H1 (cell line): ENCODE data around the gene FGGY. TPM values are rescaled to one million over a fixed set of nuclear protein-coding genes. Genes with fewer than 3 reads are reported as not detected.

ENCODE experiments used
- RNF2 ChIP-seq: fragments of 200-900, 300-1000 bp; sonication (generic); IDR thresholded peaks from 2 replicates; pipeline ENCODE4 v1.7.1; 2016; ENCODE audit warnings: borderline replicate concordance, low read depth, mild to moderate bottlenecking, antibody characterized with exemption, low read length; ENCODE audit not compliant: poor library complexity, severe bottlenecking; ENCODE audit errors: missing control alignments
- polyA plus RNA-seq, 7 experiments: library from polyadenylated mRNA; depleted of rRNA in 3 of 7; stranded (reverse) in 5 of 7; unstranded in 2 of 7; fragments of >200 nt in 5 of 7; fragments of 200-250 nt in 2 of 7; gene quantifications; 1 replicate in 5 of 7; 2 replicates in 1 of 7; 4 replicates in 1 of 7; pipeline versions ENCODE4 v1.2.1 to v1.2.3, GENCODE V29; 2011 to 2013; ENCODE audit warnings: missing spikeins in 2 of 7, mixed read lengths in 2 of 7
- total RNA-seq: library from RNA; stranded (reverse); fragmentation: NEBNext Ultra II Directional; extraction: Animal tissue kit (Norgen Biotek cat#: 25700); gene quantifications from 2 replicates; pipeline ENCODE4 v1.2.1, GENCODE V29; 2021
- TF ChIP-seq, protein P1 (sequence below): fragments of 300-600 bp; sonication (generic); IDR thresholded peaks from 2 replicates; pipeline ENCODE4 v1.7.1; 2012; ENCODE audit warnings: low read length, moderate library complexity, mild to moderate bottlenecking, inconsistent platforms; ENCODE audit not compliant: insufficient replicate concordance

The FGGY gene
- total and polyA plus RNA-seq, 2 of the 8 experiments (the other 6 are each of a cell fraction or from before 2014, with no cell fraction given), result 10.3 to 12.5 TPM

DNA sequence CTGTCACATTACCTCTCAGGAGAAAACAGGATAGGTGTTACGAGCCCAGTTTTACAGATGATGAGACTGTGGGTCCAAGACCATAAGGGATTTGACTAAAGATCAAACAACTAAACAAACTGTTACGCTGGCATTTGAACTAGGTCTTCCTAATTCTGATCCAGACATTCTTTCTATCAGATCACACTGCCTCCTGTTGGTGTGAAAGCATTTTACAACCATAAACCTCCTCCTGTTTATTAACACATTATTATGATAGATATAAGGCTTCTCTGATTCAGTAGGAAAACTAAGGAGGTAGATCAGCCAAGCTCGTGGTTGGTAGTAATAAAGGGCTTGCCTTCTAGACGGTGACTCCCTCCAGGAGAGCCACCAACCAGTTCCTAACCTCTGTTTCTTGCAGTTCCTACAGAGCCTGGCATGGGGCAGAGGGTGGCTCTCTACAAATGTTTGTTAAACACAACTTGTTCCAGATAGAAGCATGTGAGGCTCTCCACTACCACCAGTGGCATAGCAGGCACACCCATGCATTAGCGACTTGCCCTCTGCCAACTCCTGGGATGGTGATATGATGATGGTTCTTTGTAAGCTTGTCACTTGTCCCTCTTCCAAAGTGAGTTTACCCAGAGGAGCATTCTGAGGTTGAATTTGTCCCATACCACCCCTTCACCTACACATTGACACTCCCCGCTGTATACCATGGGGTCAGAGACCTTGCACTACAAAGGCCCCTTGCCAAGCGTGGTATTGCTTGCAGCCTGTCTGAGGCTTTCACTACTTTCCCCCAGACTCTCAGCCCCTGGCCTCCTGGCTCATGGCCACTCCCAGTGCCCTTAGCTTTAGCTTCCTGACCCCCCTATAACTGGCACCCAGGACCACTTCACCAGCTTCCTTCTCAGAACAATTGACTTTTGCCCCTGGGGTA, 421.4 kb downstream of the FGGY start (continued):
- TF ChIP-seq, protein P1, sequence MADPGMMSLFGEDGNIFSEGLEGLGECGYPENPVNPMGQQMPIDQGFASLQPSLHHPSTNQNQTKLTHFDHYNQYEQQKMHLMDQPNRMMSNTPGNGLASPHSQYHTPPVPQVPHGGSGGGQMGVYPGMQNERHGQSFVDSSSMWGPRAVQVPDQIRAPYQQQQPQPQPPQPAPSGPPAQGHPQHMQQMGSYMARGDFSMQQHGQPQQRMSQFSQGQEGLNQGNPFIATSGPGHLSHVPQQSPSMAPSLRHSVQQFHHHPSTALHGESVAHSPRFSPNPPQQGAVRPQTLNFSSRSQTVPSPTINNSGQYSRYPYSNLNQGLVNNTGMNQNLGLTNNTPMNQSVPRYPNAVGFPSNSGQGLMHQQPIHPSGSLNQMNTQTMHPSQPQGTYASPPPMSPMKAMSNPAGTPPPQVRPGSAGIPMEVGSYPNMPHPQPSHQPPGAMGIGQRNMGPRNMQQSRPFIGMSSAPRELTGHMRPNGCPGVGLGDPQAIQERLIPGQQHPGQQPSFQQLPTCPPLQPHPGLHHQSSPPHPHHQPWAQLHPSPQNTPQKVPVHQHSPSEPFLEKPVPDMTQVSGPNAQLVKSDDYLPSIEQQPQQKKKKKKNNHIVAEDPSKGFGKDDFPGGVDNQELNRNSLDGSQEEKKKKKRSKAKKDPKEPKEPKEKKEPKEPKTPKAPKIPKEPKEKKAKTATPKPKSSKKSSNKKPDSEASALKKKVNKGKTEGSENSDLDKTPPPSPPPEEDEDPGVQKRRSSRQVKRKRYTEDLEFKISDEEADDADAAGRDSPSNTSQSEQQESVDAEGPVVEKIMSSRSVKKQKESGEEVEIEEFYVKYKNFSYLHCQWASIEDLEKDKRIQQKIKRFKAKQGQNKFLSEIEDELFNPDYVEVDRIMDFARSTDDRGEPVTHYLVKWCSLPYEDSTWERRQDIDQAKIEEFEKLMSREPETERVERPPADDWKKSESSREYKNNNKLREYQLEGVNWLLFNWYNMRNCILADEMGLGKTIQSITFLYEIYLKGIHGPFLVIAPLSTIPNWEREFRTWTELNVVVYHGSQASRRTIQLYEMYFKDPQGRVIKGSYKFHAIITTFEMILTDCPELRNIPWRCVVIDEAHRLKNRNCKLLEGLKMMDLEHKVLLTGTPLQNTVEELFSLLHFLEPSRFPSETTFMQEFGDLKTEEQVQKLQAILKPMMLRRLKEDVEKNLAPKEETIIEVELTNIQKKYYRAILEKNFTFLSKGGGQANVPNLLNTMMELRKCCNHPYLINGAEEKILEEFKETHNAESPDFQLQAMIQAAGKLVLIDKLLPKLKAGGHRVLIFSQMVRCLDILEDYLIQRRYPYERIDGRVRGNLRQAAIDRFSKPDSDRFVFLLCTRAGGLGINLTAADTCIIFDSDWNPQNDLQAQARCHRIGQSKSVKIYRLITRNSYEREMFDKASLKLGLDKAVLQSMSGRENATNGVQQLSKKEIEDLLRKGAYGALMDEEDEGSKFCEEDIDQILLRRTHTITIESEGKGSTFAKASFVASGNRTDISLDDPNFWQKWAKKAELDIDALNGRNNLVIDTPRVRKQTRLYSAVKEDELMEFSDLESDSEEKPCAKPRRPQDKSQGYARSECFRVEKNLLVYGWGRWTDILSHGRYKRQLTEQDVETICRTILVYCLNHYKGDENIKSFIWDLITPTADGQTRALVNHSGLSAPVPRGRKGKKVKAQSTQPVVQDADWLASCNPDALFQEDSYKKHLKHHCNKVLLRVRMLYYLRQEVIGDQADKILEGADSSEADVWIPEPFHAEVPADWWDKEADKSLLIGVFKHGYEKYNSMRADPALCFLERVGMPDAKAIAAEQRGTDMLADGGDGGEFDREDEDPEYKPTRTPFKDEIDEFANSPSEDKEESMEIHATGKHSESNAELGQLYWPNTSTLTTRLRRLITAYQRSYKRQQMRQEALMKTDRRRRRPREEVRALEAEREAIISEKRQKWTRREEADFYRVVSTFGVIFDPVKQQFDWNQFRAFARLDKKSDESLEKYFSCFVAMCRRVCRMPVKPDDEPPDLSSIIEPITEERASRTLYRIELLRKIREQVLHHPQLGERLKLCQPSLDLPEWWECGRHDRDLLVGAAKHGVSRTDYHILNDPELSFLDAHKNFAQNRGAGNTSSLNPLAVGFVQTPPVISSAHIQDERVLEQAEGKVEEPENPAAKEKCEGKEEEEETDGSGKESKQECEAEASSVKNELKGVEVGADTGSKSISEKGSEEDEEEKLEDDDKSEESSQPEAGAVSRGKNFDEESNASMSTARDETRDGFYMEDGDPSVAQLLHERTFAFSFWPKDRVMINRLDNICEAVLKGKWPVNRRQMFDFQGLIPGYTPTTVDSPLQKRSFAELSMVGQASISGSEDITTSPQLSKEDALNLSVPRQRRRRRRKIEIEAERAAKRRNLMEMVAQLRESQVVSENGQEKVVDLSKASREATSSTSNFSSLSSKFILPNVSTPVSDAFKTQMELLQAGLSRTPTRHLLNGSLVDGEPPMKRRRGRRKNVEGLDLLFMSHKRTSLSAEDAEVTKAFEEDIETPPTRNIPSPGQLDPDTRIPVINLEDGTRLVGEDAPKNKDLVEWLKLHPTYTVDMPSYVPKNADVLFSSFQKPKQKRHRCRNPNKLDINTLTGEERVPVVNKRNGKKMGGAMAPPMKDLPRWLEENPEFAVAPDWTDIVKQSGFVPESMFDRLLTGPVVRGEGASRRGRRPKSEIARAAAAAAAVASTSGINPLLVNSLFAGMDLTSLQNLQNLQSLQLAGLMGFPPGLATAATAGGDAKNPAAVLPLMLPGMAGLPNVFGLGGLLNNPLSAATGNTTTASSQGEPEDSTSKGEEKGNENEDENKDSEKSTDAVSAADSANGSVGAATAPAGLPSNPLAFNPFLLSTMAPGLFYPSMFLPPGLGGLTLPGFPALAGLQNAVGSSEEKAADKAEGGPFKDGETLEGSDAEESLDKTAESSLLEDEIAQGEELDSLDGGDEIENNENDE, result no peak
- TF ChIP-seq RNF2, result no peak
